B cell (primary cell): Measurements from ENCODE around the gene SGTA. TPM values are rescaled to one million over a fixed set of nuclear protein-coding genes. Genes with fewer than 3 reads are reported as not detected.

Experiments used
- ATAC-seq: fragments of 200-7000 bp; cut with Tn5 transposase; one replicate; pipeline ENCODE4 v1.10.0; 2021; ENCODE audit warnings: low read depth, mild to moderate bottlenecking, moderate number of reproducible peaks, moderate library complexity
- CTCF ChIA-PET: fragments of 350-600 bp; sonication (Branson Sonifier 250); formaldehyde crosslinking; loops from one replicate; lab custom pipeline; 2021; ENCODE audit warnings: antibody characterized with exemption, inconsistent platforms; lab: Charles Lee
- POLR2A ChIA-PET: fragments of 350-600 bp; sonication (Branson Sonifier 250); formaldehyde crosslinking; loops from one replicate; lab custom pipeline; 2021; ENCODE audit warnings: antibody characterized with exemption; lab: Charles Lee
- DNase-seq: peaks from one replicate; pipeline ENCODE4 v3.0.0; 2013
- H2AFZ ChIP-seq: 2 replicates; pipeline ENCODE4 v1.6.1; 2012; ENCODE audit warnings: mild to moderate bottlenecking, low read depth, low read length; ENCODE audit not compliant: insufficient read depth, poor library complexity, severe bottlenecking
- H3K27ac ChIP-seq, 2 donors: 1 replicate in 1 of 2; 2 replicates in 1 of 2; pipeline ENCODE4 v1.5.1; 2012 to 2013; ENCODE audit warnings: low read length in 2 of 2, mild to moderate bottlenecking in 2 of 2, moderate library complexity in 1 of 2
- H3K27me3 ChIP-seq, 4 experiments: fragments of 200-600 bp in 1 of 4; sonication (generic) in 1 of 4; replicated peaks in 1 of 4; 1 replicate in 2 of 4; 2 replicates in 2 of 4; pipeline versions ENCODE4 v1.6.1 to v1.7.0; 2013 to 2016; ENCODE audit warnings: low read length in 3 of 4, mild to moderate bottlenecking in 2 of 4, mixed read lengths in 1 of 4, moderate library complexity in 1 of 4; ENCODE audit not compliant: insufficient read depth in 4 of 4, control insufficient read depth in 3 of 4; ENCODE audit errors: control extremely low read depth in 1 of 4
- H3K36me3 ChIP-seq, 2 experiments: replicated peaks in 1 of 2; 1 replicate in 1 of 2; 2 replicates in 1 of 2; pipeline versions ENCODE4 v1.6.1 to v1.7.1; 2013; ENCODE audit warnings: low read length in 1 of 2; ENCODE audit not compliant: insufficient read depth in 2 of 2, control insufficient read depth in 1 of 2; ENCODE audit errors: control extremely low read depth in 1 of 2, extremely low read depth in 1 of 2
- H3K4me1 ChIP-seq, 2 donors: fragments of 200-600 bp in 1 of 2; sonication (generic) in 1 of 2; 1 replicate in 1 of 2; 2 replicates in 1 of 2; pipeline versions ENCODE4 v1.5.1 to v1.6.1; 2013 to 2017; ENCODE audit warnings: low read length in 2 of 2; ENCODE audit not compliant: control insufficient read depth in 2 of 2, insufficient read depth in 2 of 2
- H3K4me2 ChIP-seq: replicated peaks from 2 replicates; pipeline ENCODE3; 2012; ENCODE audit warnings: mild to moderate bottlenecking, low read depth, low read length; ENCODE audit not compliant: poor library complexity, severe bottlenecking
- H3K4me3 ChIP-seq, 5 experiments: fragments of 200-600 bp in 1 of 5; sonication (generic) in 1 of 5; 1 replicate in 3 of 5; 2 replicates in 2 of 5; pipeline versions ENCODE4 v1.5.1 to v1.7.0; 2011 to 2016; ENCODE audit warnings: low read length in 4 of 5, mild to moderate bottlenecking in 4 of 5, low read depth in 2 of 5, control low read depth in 1 of 5, moderate library complexity in 1 of 5; ENCODE audit not compliant: insufficient read depth in 1 of 5; ENCODE audit errors: control extremely low read depth in 1 of 5, extremely low read depth in 1 of 5
- H3K79me2 ChIP-seq: fragments of 200-600 bp; sonication (generic); one replicate; pipeline ENCODE4 v1.6.0; 2016; ENCODE audit warnings: low read length; ENCODE audit not compliant: control insufficient read depth, insufficient read depth
- H3K9ac ChIP-seq: fragments of 200-600 bp; sonication (generic); 2 replicates; pipeline ENCODE4 v1.6.1; 2017; ENCODE audit warnings: mild to moderate bottlenecking, low read length, moderate library complexity
- H3K9me3 ChIP-seq, 3 donors: one replicate each; pipeline versions ENCODE4 v1.6.1 to v1.7.1; 2013; ENCODE audit warnings: low read length in 2 of 3; ENCODE audit not compliant: control insufficient read depth in 2 of 3, insufficient read depth in 1 of 3; ENCODE audit errors: control extremely low read depth in 1 of 3
- H4K20me1 ChIP-seq: 2 replicates; pipeline ENCODE4 v1.6.0; 2012; ENCODE audit warnings: mild to moderate bottlenecking, low read length; ENCODE audit not compliant: insufficient read depth, control insufficient read depth, poor library complexity, severe bottlenecking
- H3K27ac Mint-ChIP-seq: one replicate; pipeline ENCODE4 v1.8.0; 2021; ENCODE audit warnings: mixed read lengths
- H3K27me3 Mint-ChIP-seq: one replicate; pipeline ENCODE4 v1.8.0; 2021; ENCODE audit warnings: mixed read lengths
- H3K4me1 Mint-ChIP-seq: one replicate; pipeline ENCODE4 v1.8.0; 2021; ENCODE audit warnings: mixed read lengths
- H3K4me3 Mint-ChIP-seq: one replicate; pipeline ENCODE4 v1.8.0; 2021; ENCODE audit warnings: mixed read lengths
- H3K9me3 Mint-ChIP-seq: one replicate; pipeline ENCODE4 v1.8.0; 2022; ENCODE audit warnings: mixed read lengths; ENCODE audit not compliant: insufficient read depth
- EZH2 ChIP-seq: IDR thresholded peaks from 2 replicates; pipeline ENCODE4 v1.6.1; 2012; ENCODE audit warnings: borderline replicate concordance, low read depth, mild to moderate bottlenecking, moderate library complexity, low read length; ENCODE audit not compliant: insufficient read depth, poor library complexity, severe bottlenecking
- WGBS: methylation state at CpG from one replicate; pipeline ENCODE4 v1.1.5; 2013; ENCODE audit warnings: missing lambda C conversion rate; ENCODE audit not compliant: insufficient coverage; 5-methylcytosine and 5-hydroxymethylcytosine counted together
- intact Hi-C: fragments of 100-400 bp; cut with micrococcal nuclease; formaldehyde crosslinking; loops from one replicate; pipeline ENCODE4 v1.10.0; 2022
- polyA plus RNA-seq: library from polyadenylated mRNA; depleted of rRNA; stranded (reverse); fragments of >200 nt; gene quantifications from 2 replicates; pipeline ENCODE4 v1.2.3, GENCODE V29; 2012
- total RNA-seq, 2 donors: library from RNA; stranded (reverse); fragments of 120-200 nt in 1 of 2; gene quantifications; 1 replicate in 1 of 2; 2 replicates in 1 of 2; pipeline versions ENCODE4 v1.2.3 to v1.2.4, GENCODE V29; 2013 to 2022
- TF ChIP-seq, protein P1 (sequence below): fragments of 200-600 bp; IDR thresholded peaks from one replicate; pipeline ENCODE4 v1.8.0; 2022; ENCODE audit warnings: antibody characterized with exemption, mild to moderate bottlenecking

SGTA gene
- total and polyA plus RNA-seq, 2 donors (not counting 1 experiment from before 2014, with no cell fraction given): 36.6 to 42.0 TPM

DNA sequence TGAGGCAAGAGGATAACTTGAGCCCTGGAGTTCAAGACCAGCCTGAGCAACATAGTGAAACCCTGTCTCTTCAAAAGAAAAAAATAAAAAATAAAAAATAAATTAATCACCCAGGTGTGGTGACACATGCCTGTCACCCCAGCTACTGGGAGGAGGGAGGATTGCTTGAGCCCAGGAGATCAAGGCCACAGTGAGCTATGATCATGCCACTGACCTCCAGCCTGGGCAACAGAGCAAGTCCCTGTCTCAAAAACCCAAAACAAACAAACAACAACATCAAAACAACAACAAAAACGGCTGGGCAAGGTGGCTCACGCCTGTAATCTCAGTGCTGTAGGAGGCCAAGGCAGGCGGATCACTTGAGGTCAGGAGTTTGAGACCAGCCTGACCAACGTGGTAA lies 39.0 kb downstream of the SGTA start:
- Histone ChIP-seq H3K36me3 (no peaks in the 10 kb centered on the region), H4K20me1 (no peaks in the 10 kb centered on the region), H3K79me2 (peaks cover 18% of the 10 kb centered on the region), H3K9me3 (no peaks in the 10 kb centered on the region), H3K4me2 (no peak overlapping the region), H3K4me1 (peaks cover 13 to 28% of the 10 kb centered on the region in 2 donors), H3K4me3 (no peak overlapping the region), H2AFZ (no peak overlapping the region), H3K27me3 (no peaks in the 10 kb centered on the region), H3K9ac (no peak overlapping the region), H3K27ac (no peak overlapping the region)
- Mint-ChIP-seq H3K4me1 (peaks cover 19% of the 10 kb centered on the region), H3K27me3 (peaks cover 10% of the 10 kb centered on the region), H3K9me3 (no peaks in the 10 kb centered on the region), H3K4me3 (no peak overlapping the region), H3K27ac (no peak overlapping the region)
- no peak for ATAC-seq
- no peak for TF ChIP-seq EZH2
- TF ChIP-seq, protein P1, sequence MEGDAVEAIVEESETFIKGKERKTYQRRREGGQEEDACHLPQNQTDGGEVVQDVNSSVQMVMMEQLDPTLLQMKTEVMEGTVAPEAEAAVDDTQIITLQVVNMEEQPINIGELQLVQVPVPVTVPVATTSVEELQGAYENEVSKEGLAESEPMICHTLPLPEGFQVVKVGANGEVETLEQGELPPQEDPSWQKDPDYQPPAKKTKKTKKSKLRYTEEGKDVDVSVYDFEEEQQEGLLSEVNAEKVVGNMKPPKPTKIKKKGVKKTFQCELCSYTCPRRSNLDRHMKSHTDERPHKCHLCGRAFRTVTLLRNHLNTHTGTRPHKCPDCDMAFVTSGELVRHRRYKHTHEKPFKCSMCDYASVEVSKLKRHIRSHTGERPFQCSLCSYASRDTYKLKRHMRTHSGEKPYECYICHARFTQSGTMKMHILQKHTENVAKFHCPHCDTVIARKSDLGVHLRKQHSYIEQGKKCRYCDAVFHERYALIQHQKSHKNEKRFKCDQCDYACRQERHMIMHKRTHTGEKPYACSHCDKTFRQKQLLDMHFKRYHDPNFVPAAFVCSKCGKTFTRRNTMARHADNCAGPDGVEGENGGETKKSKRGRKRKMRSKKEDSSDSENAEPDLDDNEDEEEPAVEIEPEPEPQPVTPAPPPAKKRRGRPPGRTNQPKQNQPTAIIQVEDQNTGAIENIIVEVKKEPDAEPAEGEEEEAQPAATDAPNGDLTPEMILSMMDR: no peak
- WGBS: 83% methylated on average over 2 of the region's 4 CpGs
- intact Hi-C loops: loop anchor here (10.0 kb wide), 1 partner anchor 269 kb away; the partner anchor contains the start of gene GADD45B
- CTCF ChIA-PET: interaction anchor here (2.8 kb wide), 1 partner anchor 96 kb away, joined by 12 read pairs; no protein-coding TSS in a partner anchor
- POLR2A ChIA-PET: no interaction called here
- no peak for DNase-seq

DNA sequence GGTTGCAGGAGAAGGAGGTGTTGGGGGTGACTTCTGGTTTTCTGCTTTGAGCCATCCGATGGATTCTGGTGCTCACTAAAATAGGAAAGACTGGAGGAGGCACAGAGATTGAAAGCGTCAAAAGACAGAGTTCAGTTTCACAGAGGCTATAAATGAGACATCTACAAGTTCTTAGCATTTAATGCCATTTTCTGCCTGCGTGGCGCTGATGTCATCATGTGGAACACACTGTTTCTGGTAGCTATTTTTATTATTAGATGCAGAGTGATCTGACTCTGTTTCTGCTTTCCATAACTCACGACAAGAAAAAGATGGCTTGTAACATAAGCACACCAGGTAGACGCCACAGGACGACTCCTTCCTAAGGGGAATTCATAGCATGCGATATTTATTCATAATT lies 40.0 kb downstream of the SGTA start:
- Mint-ChIP-seq H3K27ac (no peak overlapping the region), H3K9me3 (no peaks in the 10 kb centered on the region), H3K27me3 (peaks cover 10% of the 10 kb centered on the region), H3K4me3 (no peak overlapping the region), H3K4me1 (peaks cover 22% of the 10 kb centered on the region)
- Histone ChIP-seq H4K20me1 (no peaks in the 10 kb centered on the region), H3K79me2 (peaks cover 20% of the 10 kb centered on the region), H3K9ac (no peak overlapping the region), H3K4me3 (no peak overlapping the region), H3K9me3 (no peaks in the 10 kb centered on the region), H3K4me1 (peaks cover 11 to 25% of the 10 kb centered on the region in 2 donors), H3K36me3 (no peaks in the 10 kb centered on the region), H2AFZ (no peak overlapping the region), H3K4me2 (no peak overlapping the region), H3K27me3 (no peaks in the 10 kb centered on the region), H3K27ac (no peak overlapping the region)
- ChIA-PET CTCF (interaction anchor here (2.8 kb wide), 1 partner anchor 95 kb away, joined by 12 read pairs; no protein-coding TSS in a partner anchor), POLR2A (no interaction called here)
- no peak for ATAC-seq
- TF ChIP-seq, protein P1: no peak
- TF ChIP-seq EZH2: no peak
- 40% methylated on average over 1 of the region's 8 CpGs for WGBS
- no peak for DNase-seq
- intact Hi-C loops: loop anchor here (10.0 kb wide), 1 partner anchor 268 kb away; the partner anchor contains the start of gene GADD45B
